Stimulated activated CD4-positive, alpha-beta T cell treated with anti-CD3 and anti-CD28 coated beads, Interleukin-12 subunit alpha, Interleukin-12 subunit beta, amount 100 ng/mL, for 48 hours (primary cell): Measurements from ENCODE around the gene DIS3.
A peak's percentile ranks its signal among the peaks of the same experiment; 100 is the strongest.
"Not testable (repeated sequence)": the region's sequence is repeated elsewhere in the genome, so short reads cannot be mapped to it uniquely, and the experiment has no call there.

Experiments used
- DNase-seq, 3 donors: peaks; one replicate each; pipeline ENCODE4 v3.0.0-alpha.2; 2020; ENCODE audit warnings: low read depth in 2 of 3, low spot score in 1 of 3

DIS3 gene

GRCh38 chr13:72751220-72751619 is 30.5 kb downstream of the DIS3 start:
- no peak for DNase-seq

DNA sequence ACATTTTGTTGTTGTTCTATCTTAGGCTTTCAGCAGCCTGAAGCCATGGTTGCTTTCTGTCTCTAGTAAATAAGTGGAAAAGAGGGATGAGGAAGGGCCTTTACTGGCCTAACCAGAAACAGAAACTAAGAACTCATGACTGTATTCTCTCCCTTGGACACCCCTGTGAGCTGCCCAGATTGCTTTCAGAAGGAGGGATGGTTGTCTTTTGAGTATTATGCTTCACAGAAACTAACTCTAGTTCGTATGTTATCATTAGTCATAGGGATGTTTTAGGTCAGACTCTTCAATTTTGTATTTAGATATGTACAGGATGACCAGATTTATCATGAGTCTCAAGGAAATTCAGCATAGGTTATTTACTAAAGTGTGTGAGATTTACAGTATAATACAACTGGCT is 36.4 kb downstream of the DIS3 start:
- no peak for DNase-seq

DNA sequence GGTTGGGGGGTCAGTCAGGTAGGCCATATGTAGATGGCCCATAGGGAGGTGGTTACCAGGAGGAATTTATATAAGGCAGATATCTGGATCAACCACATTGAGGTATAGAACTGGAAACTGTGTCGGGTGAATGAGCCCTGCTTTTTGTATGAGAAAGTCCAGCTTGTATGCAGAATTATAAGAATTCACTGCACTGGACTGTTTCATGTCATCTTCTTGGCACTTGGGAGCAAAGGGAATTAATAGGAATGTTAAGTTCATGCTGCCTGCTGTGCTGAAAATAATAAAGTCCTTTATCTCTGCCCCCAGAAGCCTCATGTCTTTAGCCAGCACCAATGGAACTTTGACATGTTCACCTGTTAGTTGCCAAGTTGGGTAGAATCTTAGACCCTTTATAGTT is 41.7 kb downstream of the DIS3 start:
- no peak for DNase-seq

DNA sequence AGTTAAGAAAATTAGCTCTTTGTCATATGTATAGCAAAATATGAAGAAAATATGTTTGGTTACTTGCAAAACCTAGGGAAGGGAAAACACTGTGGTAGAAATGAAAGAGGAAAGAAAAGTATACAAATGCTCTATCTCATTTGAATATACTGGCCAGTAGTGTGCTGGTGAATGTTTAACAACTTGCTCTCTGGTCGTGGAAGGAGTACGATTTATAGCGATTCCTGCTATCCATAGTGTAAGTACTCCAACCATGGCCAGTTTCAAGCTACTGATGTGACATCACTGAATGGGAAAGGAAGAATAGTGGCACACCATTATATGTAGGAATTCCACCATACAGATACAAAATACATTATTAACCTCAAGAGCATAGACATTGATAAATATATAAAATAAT is 44.7 kb downstream of the DIS3 start:
- no peak for DNase-seq

DNA sequence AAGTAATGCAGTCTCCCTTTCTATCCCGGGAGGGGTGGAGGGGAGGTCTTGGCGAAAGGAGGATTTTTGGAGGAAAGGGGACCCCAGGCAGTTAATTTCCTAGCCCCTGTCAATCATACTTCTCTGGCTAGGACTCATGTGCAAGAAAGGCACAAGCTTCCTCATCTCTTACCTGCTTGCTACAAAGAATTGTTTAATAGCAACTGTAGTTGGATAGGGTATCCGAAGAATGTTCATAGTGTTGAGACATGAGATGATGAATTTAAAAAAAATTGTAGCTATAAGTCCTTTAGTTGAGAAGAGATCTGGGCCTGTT is 53.5 kb downstream of the DIS3 start:
- no peak for DNase-seq

GRCh38 chr13:72727417-72728289 is 54.0 kb downstream of the DIS3 start, which contains the start of the genes BORA and MZT1:
BORA (plus strand) TSS chr13:72727923; CDS start chr13:72728941, 1,018 bp downstream.
MZT1 (minus strand) TSS chr13:72727629; CDS start chr13:72727602, 27 bp downstream.
- peak; percentile 89 to 93 (median 92) for DNase-seq

- DNase-seq = peak; percentile 13 to 42 (median 15)
Observed at GRCh38 chr13:72726726-72727416, 54.8 kb downstream of the DIS3 start.

- DNase-seq = not testable (repeated sequence)
Observed at GRCh38 chr13:72726185-72726584, 55.5 kb downstream of the DIS3 start.

- no peak for DNase-seq
Observed at GRCh38 chr13:72716776-72717175, 64.9 kb downstream of the DIS3 start.
